GM12878 (cell line): ENCODE results near the gene TYROBP. TPM values are rescaled to one million over a fixed set of nuclear protein-coding genes. Genes with fewer than 3 reads are reported as not detected.

ENCODE experiments used
- ATAC-seq: fragments of 200-7000 bp; cut with Tn5 transposase; 3 replicates; pipeline ENCODE4 v1.9.1; 2020; ENCODE audit warnings: mild to moderate bottlenecking, moderate library complexity
- BruUV-seq: library from RNA; stranded (reverse); fragments of 400-500 nt; replicated peaks from 2 replicates; lab custom pipeline; 2021; lab: Mats Ljungman, UMichigan
- CTCF ChIA-PET: fragments of 300-600 bp; sonication (Branson Sonifier 250); formaldehyde crosslinking; extraction: SDS; loops from one replicate; lab custom pipeline; 2021; ENCODE audit warnings: inconsistent platforms; lab: Yijun Ruan, JAX
- POLR2A ChIA-PET: fragments of 350-600 bp; formaldehyde crosslinking; extraction: SDS; loops from one replicate; lab custom pipeline; 2021; ENCODE audit warnings: inconsistent platforms; lab: Charles Lee
- RAD21 ChIA-PET: fragments of 300-600 bp; sonication (Branson Sonifier 250); formaldehyde crosslinking; loops from one replicate; lab custom pipeline; 2023; ENCODE audit warnings: antibody characterized with exemption; ENCODE audit not compliant: unreplicated experiment; lab: Charles Lee
- SMC1A ChIA-PET: fragments of 300-600 bp; sonication (Branson Sonifier 250); formaldehyde crosslinking; loops from one replicate; lab custom pipeline; 2023; ENCODE audit not compliant: unreplicated experiment, uncharacterized antibody; lab: Charles Lee
- DNase-seq: peaks from one replicate; pipeline ENCODE4 v3.0.0-alpha.2; 2011; ENCODE audit warnings: low read depth, low spot score
- FAIRE-seq: peaks from 3 replicates; lab custom pipeline; 2011; peaks lifted over from hg19 to GRCh38; lab: Jason Lieb, UNC
- H2AFZ ChIP-seq: 2 replicates; pipeline ENCODE4 v1.6.0; 2011; ENCODE audit warnings: low read depth, low read length, control low read depth; ENCODE audit not compliant: control insufficient read depth
- H3K27ac ChIP-seq: 2 replicates; pipeline ENCODE4 v1.5.1; 2011; ENCODE audit warnings: control low read depth; ENCODE audit not compliant: control insufficient read depth, insufficient read depth
- H3K27me3 ChIP-seq, 2 experiments: replicated peaks in 1 of 2; 2 replicates each; pipeline versions ENCODE4 v1.6.0 to v1.6.1; 2011; ENCODE audit warnings: low read length in 1 of 2; ENCODE audit not compliant: control insufficient read depth in 2 of 2, insufficient read depth in 2 of 2
- H3K36me3 ChIP-seq, 2 experiments: 2 replicates each; pipeline ENCODE4 v1.5.1; 2011; ENCODE audit warnings: low read length in 1 of 2; ENCODE audit not compliant: control insufficient read depth in 2 of 2, insufficient read depth in 2 of 2
- H3K4me1 ChIP-seq: 2 replicates; pipeline ENCODE4 v1.6.1; 2011; ENCODE audit warnings: mild to moderate bottlenecking, low read length, moderate library complexity, mixed read lengths; ENCODE audit not compliant: control insufficient read depth, insufficient read depth
- H3K4me2 ChIP-seq: 2 replicates; pipeline ENCODE4 v1.6.0; 2011; ENCODE audit warnings: control low read depth; ENCODE audit not compliant: control insufficient read depth, insufficient read depth
- H3K4me3 ChIP-seq: fragments of 200-600 bp; sonication (generic); 2 replicates; pipeline ENCODE4 v1.5.1; 2016
- H3K79me2 ChIP-seq: 2 replicates; pipeline ENCODE4 v1.6.0; 2011; ENCODE audit warnings: low read length; ENCODE audit not compliant: control insufficient read depth, insufficient read depth
- H3K9ac ChIP-seq: 2 replicates; pipeline ENCODE4 v1.8.0; 2011; ENCODE audit warnings: low read length, control low read depth, mixed read lengths; ENCODE audit not compliant: control insufficient read depth, insufficient read depth
- H3K9me3 ChIP-seq: replicated peaks from 3 replicates; pipeline ENCODE4 v1.5.1; 2011; ENCODE audit warnings: mild to moderate bottlenecking, low read length; ENCODE audit not compliant: control insufficient read depth, insufficient read depth
- H4K20me1 ChIP-seq: 2 replicates; pipeline ENCODE4 v1.6.0; 2011; ENCODE audit not compliant: control insufficient read depth, insufficient read depth
- CTCF ChIP-seq, 3 experiments: IDR thresholded peaks in 2 of 3; conservative IDR thresholded peaks in 1 of 3; 2 replicates each; pipeline ENCODE4 v1.5.1; 2011; ENCODE audit warnings: low read depth in 3 of 3, low read length in 3 of 3, mild to moderate bottlenecking in 3 of 3, control low read depth in 2 of 3, moderate library complexity in 2 of 3, inconsistent platforms in 1 of 3, mixed read lengths in 1 of 3; ENCODE audit not compliant: control insufficient read depth in 2 of 3, insufficient read depth in 1 of 3; ENCODE audit errors: extremely low read depth in 1 of 3
- IRF3 ChIP-seq: fragments of 450-650 bp; IDR thresholded peaks from 2 replicates; pipeline ENCODE4 v1.6.1; 2014; ENCODE audit warnings: mild to moderate bottlenecking
- RAD21 ChIP-seq: IDR thresholded peaks from 2 replicates; pipeline ENCODE4 v1.6.1; 2011; ENCODE audit warnings: mild to moderate bottlenecking, low read depth, low read length, moderate library complexity; ENCODE audit not compliant: insufficient read depth
- RUNX3 ChIP-seq: IDR thresholded peaks from 2 replicates; pipeline ENCODE4 v1.6.1; 2012; ENCODE audit warnings: low read length, inconsistent platforms
- SMC3 ChIP-seq: IDR thresholded peaks from 2 replicates; pipeline ENCODE4 v1.6.1; 2011; ENCODE audit warnings: low read length, improper control_type of control experiment, borderline replicate concordance
- USF1 ChIP-seq: IDR thresholded peaks from 2 replicates; pipeline ENCODE4 v1.6.1; 2011; ENCODE audit warnings: borderline replicate concordance, low read depth, mild to moderate bottlenecking, moderate library complexity, mixed read lengths, low read length; ENCODE audit not compliant: insufficient read depth; ENCODE audit errors: extremely low read length
- WGBS: methylation state at CpG from one replicate; pipeline ENCODE4 v1.1.6; 2016; ENCODE audit warnings: low lambda C conversion rate; ENCODE audit not compliant: insufficient replicate concordance, insufficient coverage; ENCODE audit errors: missing lambda C conversion rate; 5-methylcytosine and 5-hydroxymethylcytosine counted together
- in situ Hi-C: fragments of 300-500 bp; cut with MboI; formaldehyde crosslinking; loops from 9 replicates; pipeline ENCODE4 v1.14.3; 2018; ENCODE audit warnings: mixed read lengths
- intact Hi-C: fragments of 100-400 bp; cut with micrococcal nuclease; formaldehyde crosslinking; loops from one replicate; pipeline ENCODE4 v1.14.2; 2022; ENCODE audit not compliant: unreplicated experiment
- polyA plus RNA-seq, 11 experiments: library from polyadenylated mRNA; depleted of rRNA in 4 of 11; unstranded in 6 of 11; stranded (reverse) in 5 of 11; fragments of >200 nt; fragmentation: Nextera tagmentation in 4 of 11; fragmentation: Illumina TruSeq in 1 of 11; extraction: Ambion mirVana in 4 of 11; extraction: Trizol in 1 of 11; gene quantifications; 1 replicate in 1 of 11; 2 replicates in 10 of 11; pipeline versions ENCODE4 v1.2.1 to v1.2.3, GENCODE V29; 2011 to 2016; ENCODE audit warnings: inconsistent platforms in 2 of 11, missing spikeins in 2 of 11, low read depth in 1 of 11
- total RNA-seq, 4 experiments: library from RNA; depleted of rRNA in 3 of 4; stranded (reverse); fragments of >200 nt in 3 of 4; fragmentation: Illumina TruSeq in 1 of 4; extraction: Trizol in 1 of 4; gene quantifications; 2 replicates each; pipeline versions ENCODE4 v1.2.1 to v1.2.3, GENCODE V29; 2013 to 2021

TYROBP gene
- total and polyA plus RNA-seq, 10 of the 15 experiments (the other 5 are each of a cell fraction or from before 2014, with no cell fraction given): 0.33 to 2.4 (median 0.58) TPM; not detected in 2

GRCh38 chr19:35882114-35882832 is 25.8 kb downstream of the TYROBP start:
- peak; percentile 33 for DNase-seq

More at GRCh38 chr19:35882114-35882832, 25.8 kb downstream of the TYROBP start:
- peak; percentile 55 for ATAC-seq
- H3K36me3 ChIP-seq: 0 out of 4 replicates have a peak, but pooled peaks cover 0 to 1% of the 10 kb centered on the region in 2 experiments
- WGBS: 4% methylated on average over 8 of the region's 8 CpGs
- BruUV-seq: no TSS peak
- ChIA-PET RAD21 (interaction anchor here (0.9 to 7.3 kb wide), 9 partner anchors 16 to 233 kb away, joined by 3 to 107 read pairs (median 4); partner anchors contain the start of genes LIN37, POLR2I and TBCB), CTCF (interaction anchor here (0.6 to 9.6 kb wide), 18 partner anchors 9 to 701 kb away, joined by 3 to 145 read pairs (median 4); partner anchors contain the start of gene LIN37), SMC1A (interaction anchor here (0.6 to 6.7 kb wide), 12 partner anchors 12 to 232 kb away, joined by 3 to 90 read pairs (median 4); partner anchors contain the start of genes POLR2I and THAP8), POLR2A (interaction anchor here (2.9 kb wide), 1 partner anchor 49 kb away, joined by 12 read pairs; no protein-coding TSS in a partner anchor)
- no peaks in the 10 kb centered on the region for H3K4me1 ChIP-seq
- H3K4me2 ChIP-seq: no peak overlapping the region
- intact Hi-C loops (loop anchor here (1.0 to 5.0 kb wide), 2 partner anchors 49 to 190 kb away; no protein-coding TSS in a partner anchor), in situ Hi-C loops (no loop called here)
- no peak overlapping the region for H3K4me3 ChIP-seq
- H3K27ac ChIP-seq: no peak overlapping the region
- no peaks in the 10 kb centered on the region for H3K9me3 ChIP-seq
- TF ChIP-seq IRF3: no peak
- TF ChIP-seq USF1: no peak
- TF ChIP-seq CTCF (IDR thresholded peaks at IDR 0.05 in 2 of 3, conservative IDR thresholded peaks at IDR 0.05 in 1 of 3; ENCODE audit: control insufficient read depth in 2 of 3, extremely low read depth in 1 of 3, insufficient read depth in 1 of 3, low read depth in 3 of 3, low read length in 3 of 3): peak; percentile 41 to 72 (median 54); a peak in 5 of 6 replicates
- TF ChIP-seq RAD21: peak; percentile 95
- peak; percentile 96 for TF ChIP-seq SMC3
- peak; percentile 42 for TF ChIP-seq RUNX3
- H2AFZ ChIP-seq: no peak overlapping the region
- no peaks in the 10 kb centered on the region for H3K79me2 ChIP-seq
- peak; percentile 93 for FAIRE-seq
- 0 out of 2 replicates have a peak, but pooled peaks cover 3% of the 10 kb centered on the region for H4K20me1 ChIP-seq
- no peaks in the 10 kb centered on the region for H3K27me3 ChIP-seq
- H3K9ac ChIP-seq: no peak overlapping the region
